Neuron (in vitro differentiated cells): ENCODE results near the gene SLC27A2.
"Not testable (repeated sequence)": the region's sequence is repeated elsewhere in the genome, so short reads cannot be mapped to it uniquely, and the experiment has no call there.

Experiments used
- H2AFZ ChIP-seq: one replicate; pipeline ENCODE4 v1.6.1; 2013; ENCODE audit warnings: low read depth, mild to moderate bottlenecking, inconsistent platforms, low read length, moderate library complexity
- H3K27me3 ChIP-seq: one replicate; pipeline ENCODE4 v1.6.1; 2013; ENCODE audit warnings: low read length; ENCODE audit not compliant: insufficient read depth
- H3K36me3 ChIP-seq: one replicate; pipeline ENCODE4 v1.6.1; 2013; ENCODE audit warnings: low read length; ENCODE audit not compliant: insufficient read depth
- H3K4me1 ChIP-seq: one replicate; pipeline ENCODE4 v1.6.1; 2013; ENCODE audit warnings: low read length; ENCODE audit not compliant: insufficient read depth
- H3K4me3 ChIP-seq: 2 replicates; pipeline ENCODE4 v1.5.1; 2013; ENCODE audit warnings: mild to moderate bottlenecking, low read length, moderate library complexity
- H3K9me3 ChIP-seq: one replicate; pipeline ENCODE4 v1.6.1; 2013; ENCODE audit warnings: low read length

SLC27A2 gene

DNA sequence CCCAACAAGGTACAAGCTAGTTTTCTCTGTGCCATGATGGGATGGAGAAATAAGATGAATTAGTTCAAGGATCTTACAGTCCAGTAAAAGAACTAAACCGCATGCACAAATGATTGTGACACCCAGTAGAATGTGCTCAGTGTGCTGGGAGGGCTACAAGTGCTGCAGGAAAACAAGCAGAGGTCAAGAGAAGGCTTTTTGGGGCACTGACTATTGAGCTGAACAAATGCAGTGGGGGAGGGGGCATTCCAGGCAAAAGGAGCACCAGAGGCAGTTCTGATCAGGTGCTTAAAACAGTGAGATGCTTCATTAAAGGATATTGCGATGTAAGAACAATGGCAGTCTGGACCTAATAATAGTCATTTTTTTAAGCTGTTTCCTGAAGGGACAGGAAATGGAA lies 6.0 kb downstream of the SLC27A2 start:
- peaks cover 11% of the 10 kb centered on the region for H3K27me3 ChIP-seq
- H2AFZ ChIP-seq, result no peak overlapping the region
- no peaks in the 10 kb centered on the region for H3K9me3 ChIP-seq

DNA sequence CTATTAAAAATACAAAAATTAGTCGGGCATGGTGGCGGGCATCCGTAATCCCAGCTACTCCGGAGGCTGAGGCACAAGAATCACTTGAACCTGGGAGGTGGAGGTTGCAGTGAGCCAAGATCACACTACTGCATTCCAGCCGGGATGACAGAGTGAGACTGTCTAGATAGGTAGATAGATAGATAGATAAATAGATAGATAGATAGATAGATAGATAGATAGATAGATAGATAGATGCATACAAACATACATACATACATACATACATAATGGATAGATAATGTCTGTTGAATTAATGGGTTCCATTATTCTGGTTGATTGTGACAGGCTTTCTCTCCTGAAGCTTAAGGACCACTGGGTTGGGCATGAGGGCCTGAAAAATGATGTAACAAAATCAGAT lies 6.8 kb downstream of the SLC27A2 start:
- not testable (repeated sequence) for H3K4me3 ChIP-seq, H3K36me3 ChIP-seq, H3K4me1 ChIP-seq, H3K9me3 ChIP-seq, H2AFZ ChIP-seq, H3K27me3 ChIP-seq

More for the DNA sequence above, 6.0 kb downstream of the SLC27A2 start:
- Histone ChIP-seq H3K4me1 (peaks cover 2% of the 10 kb centered on the region), H3K4me3 (no peak overlapping the region), H3K36me3 (no peaks in the 10 kb centered on the region)

DNA sequence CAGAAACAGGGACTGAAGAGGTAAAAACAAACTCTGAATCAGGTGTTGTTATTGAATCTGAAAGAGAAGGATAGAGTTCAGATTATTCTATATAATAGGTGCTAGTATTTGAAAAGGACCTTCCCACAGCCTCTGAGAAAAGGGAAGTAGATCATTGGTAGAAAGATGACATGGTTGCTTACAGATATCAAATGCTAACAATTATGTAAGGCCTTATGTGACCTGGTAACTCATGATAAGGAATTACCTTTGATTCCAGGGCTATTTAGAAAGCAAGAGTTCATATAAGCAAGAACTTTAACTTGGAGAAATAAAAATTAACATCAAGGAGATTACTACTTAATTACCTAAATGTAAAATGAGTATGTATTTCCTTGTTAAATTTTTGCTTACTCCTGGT lies 7.6 kb downstream of the SLC27A2 start:
- Histone ChIP-seq H3K27me3 (no peaks in the 10 kb centered on the region), H3K4me1 (peaks cover 2% of the 10 kb centered on the region), H3K4me3 (no peak overlapping the region), H2AFZ (no peak overlapping the region), H3K36me3 (no peaks in the 10 kb centered on the region), H3K9me3 (no peaks in the 10 kb centered on the region)

DNA sequence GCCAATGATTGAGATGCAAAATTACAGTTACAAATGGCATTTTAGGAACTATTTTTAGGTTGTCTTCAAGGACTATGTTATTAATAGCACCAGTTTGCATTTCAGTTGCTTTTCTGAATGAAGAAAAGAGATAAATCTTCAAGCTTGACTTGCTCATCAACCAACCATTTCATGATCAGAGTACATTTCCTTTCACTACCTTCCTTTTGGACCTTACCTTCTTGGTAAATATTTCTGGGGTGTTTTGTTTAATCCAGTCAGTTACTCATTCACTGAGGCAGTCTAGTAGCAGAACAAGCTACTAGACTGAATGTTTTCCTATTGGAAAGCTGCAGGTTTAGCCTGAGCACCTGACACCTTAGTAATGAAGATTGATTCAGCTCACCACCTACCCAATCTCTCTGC lies 8.2 kb downstream of the SLC27A2 start:
- peaks cover 2% of the 10 kb centered on the region for H3K4me1 ChIP-seq
- H3K36me3 ChIP-seq, result no peaks in the 10 kb centered on the region
- H2AFZ ChIP-seq, result no peak overlapping the region
- no peak overlapping the region for H3K4me3 ChIP-seq
- H3K9me3 ChIP-seq, result no peaks in the 10 kb centered on the region
- no peaks in the 10 kb centered on the region for H3K27me3 ChIP-seq

DNA sequence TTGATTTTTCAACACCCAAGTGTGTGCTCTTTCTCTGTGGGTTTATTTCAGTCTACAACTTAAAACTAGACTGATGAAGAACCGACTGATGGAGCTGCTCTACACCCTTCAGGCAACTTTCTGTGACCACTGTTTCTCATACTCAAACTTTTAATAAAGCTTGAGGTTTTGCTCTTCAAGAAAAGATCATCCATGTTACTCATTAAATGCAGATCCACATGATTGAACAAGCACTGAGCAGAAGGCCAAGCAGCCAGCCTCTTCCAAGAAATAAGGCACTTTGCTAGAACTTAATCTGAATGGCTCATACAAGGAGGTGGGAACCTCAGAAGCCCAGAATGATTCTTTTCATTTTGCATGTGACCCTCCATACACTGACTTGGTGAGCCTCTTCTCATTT lies 8.7 kb downstream of the SLC27A2 start:
- no peaks in the 10 kb centered on the region for H3K36me3 ChIP-seq
- peaks cover 2% of the 10 kb centered on the region for H3K4me1 ChIP-seq
- H3K4me3 ChIP-seq, result no peak overlapping the region
- no peak overlapping the region for H2AFZ ChIP-seq
- H3K27me3 ChIP-seq, result no peaks in the 10 kb centered on the region
- no peaks in the 10 kb centered on the region for H3K9me3 ChIP-seq

DNA sequence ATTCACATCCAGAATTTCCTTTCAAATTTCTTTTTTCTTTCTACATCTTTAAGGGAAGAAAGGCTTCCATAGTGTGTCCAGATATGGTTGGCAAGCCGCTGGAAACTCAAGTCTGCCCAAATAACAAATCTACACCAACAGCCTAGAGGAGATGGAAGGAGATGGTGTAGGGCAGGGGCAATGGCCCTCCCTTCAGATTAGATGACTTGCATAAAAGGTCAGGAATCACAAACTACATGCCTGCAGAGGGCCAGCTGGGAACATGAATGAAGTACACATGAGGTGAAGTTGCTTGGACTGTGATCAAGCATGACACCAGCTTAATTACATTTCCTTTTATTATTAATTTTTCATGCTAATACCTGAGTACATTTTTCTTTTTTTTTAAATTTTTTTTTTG lies 10.2 kb downstream of the SLC27A2 start:
- Histone ChIP-seq H3K4me3 (no peak overlapping the region), H2AFZ (no peak overlapping the region), H3K27me3 (no peaks in the 10 kb centered on the region), H3K36me3 (no peaks in the 10 kb centered on the region), H3K9me3 (no peaks in the 10 kb centered on the region), H3K4me1 (peaks cover 2% of the 10 kb centered on the region)

DNA sequence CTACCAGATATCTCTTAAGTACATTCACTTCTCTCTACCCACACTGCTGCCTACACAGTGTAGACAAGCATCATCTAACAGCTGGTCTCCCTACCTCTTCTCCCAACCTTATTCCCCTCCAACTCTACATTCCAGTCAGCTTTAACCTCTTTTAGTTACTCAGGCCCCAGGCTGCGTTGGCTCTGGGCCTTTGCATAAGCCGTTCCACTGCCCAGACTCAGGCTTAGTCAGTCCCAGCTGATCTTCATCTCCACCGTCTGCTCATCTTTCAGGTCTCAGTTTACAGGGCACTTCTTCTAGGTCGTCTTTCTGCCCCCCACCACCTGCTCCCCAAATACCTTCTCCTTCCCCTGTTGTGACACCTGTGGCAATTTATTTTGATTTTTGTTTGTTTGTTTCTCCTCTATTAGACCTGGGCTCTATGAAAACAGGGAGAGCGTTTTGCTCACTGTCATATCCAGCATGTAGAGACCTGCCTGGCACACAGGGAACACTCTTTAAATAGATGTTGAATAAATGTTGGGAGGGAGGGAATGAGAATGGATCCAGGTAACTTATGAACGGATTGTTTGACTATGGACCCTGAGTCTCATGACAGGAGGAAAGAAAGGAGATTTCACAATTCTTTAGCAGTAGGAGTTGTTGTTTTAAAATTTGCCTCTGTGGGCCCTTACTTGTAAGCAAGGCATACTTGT lies 11.1 kb downstream of the SLC27A2 start:
- Histone ChIP-seq H3K4me3 (no peak overlapping the region), H3K27me3 (no peaks in the 10 kb centered on the region), H3K36me3 (no peaks in the 10 kb centered on the region), H2AFZ (no peak overlapping the region), H3K9me3 (no peaks in the 10 kb centered on the region), H3K4me1 (no peaks in the 10 kb centered on the region)

DNA sequence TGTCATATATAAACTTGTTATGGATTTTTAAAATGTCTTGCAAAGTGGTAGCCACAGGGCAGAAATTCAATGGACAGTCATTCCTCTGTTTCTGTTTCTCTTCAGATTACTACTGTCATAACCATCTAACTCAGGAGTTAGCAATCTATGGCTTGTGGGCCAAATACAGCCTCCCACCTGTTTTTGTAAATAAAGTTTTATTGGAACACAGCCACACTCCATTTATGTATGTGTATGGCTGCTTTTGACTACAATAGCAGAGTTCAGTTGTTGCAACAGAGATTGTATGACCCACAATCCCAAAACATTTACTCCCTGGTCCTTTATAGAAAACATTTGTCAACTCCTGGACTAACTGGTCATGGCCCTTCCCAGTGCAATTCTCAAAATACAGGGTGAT lies 20.0 kb downstream of the SLC27A2 start:
- no peak overlapping the region for H2AFZ ChIP-seq
- H3K4me1 ChIP-seq, result no peaks in the 10 kb centered on the region
- H3K27me3 ChIP-seq, result no peaks in the 10 kb centered on the region
- H3K4me3 ChIP-seq, result no peak overlapping the region
- no peaks in the 10 kb centered on the region for H3K9me3 ChIP-seq
- no peaks in the 10 kb centered on the region for H3K36me3 ChIP-seq

DNA sequence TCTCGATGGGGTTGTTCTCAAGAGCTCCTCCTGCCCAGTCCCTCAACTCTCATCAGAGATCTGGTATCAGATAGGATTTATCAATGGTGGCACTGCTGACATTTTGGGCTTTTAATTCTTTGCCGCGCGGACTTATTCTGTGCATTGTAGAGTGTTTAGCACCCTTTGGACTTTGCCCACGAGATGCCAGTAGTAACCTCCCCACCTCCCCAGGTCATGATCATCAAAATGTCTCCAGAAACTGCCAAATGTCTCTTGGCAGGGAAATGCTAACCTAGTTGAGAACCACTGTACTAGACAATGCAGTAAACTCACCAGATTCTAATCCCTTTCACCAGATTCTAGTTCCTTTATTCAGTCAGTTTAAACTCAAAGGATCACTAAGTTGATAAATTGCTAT lies 24.0 kb downstream of the SLC27A2 start:
- no peaks in the 10 kb centered on the region for H3K36me3 ChIP-seq
- H3K4me3 ChIP-seq, result no peak overlapping the region
- no peak overlapping the region for H2AFZ ChIP-seq

DNA sequence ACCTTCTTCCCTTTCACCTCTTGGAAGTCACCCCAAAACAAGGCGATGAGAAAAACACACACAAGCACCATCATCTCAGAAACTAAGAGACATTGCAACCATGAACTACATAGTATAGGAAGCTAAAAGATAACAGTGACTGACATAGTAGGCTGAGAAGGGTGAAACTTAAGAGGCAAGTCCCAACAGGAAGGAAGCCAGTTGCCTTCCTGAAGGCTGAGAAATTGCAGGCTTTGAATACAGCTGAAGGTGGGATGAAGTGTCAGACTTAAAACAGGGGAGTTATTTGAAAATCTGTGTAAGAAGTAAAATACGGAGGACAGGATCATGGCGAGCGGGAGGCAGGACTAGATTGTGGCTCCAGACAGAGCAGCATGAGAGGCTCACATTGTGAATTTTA lies 27.8 kb downstream of the SLC27A2 start:
- no peaks in the 10 kb centered on the region for H3K27me3 ChIP-seq
- no peak overlapping the region for H3K4me3 ChIP-seq
- H3K4me1 ChIP-seq, result no peaks in the 10 kb centered on the region
- H3K9me3 ChIP-seq, result no peaks in the 10 kb centered on the region
- H3K36me3 ChIP-seq, result no peaks in the 10 kb centered on the region
- no peak overlapping the region for H2AFZ ChIP-seq

More for the DNA sequence above, 24.0 kb downstream of the SLC27A2 start:
- Histone ChIP-seq H3K9me3 (no peaks in the 10 kb centered on the region), H3K4me1 (no peaks in the 10 kb centered on the region), H3K27me3 (no peaks in the 10 kb centered on the region)

DNA sequence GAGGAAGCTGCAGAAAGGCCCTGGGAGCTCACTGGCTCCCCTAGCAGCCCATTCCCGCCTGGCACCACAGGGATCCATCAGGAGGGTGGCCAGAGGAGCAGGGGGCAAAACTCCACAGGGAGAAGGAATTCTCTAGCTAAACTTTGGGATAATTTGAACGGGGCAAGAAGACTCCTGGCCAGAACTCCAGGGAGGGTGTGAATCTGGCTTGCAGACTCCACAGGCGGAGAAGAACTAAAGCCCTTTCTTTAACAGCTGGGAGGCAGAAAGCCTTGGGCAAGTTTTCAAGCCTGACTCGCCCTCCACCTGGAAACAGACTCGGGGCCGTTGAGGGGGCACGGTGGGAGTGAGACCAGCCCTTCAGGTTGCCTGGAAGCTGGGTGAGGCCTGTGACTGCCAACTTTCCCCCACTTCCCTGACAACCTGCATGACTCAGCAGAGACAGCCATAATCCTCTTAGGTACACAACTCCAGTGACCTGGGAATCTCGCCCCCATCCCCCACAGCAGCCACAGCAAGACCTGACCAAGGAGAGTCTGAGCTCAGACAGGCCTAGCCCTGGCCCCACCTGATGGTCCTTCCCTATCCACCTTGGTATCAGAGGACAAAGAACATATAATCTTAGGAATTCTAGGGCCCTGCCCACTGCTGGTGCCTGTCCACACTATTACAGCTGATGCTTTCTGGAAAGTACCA lies 28.6 kb downstream of the SLC27A2 start:
- no peaks in the 10 kb centered on the region for H3K9me3 ChIP-seq
- H3K27me3 ChIP-seq, result no peaks in the 10 kb centered on the region
- no peak overlapping the region for H3K4me3 ChIP-seq
- H2AFZ ChIP-seq, result no peak overlapping the region
- no peaks in the 10 kb centered on the region for H3K36me3 ChIP-seq
- no peaks in the 10 kb centered on the region for H3K4me1 ChIP-seq

DNA sequence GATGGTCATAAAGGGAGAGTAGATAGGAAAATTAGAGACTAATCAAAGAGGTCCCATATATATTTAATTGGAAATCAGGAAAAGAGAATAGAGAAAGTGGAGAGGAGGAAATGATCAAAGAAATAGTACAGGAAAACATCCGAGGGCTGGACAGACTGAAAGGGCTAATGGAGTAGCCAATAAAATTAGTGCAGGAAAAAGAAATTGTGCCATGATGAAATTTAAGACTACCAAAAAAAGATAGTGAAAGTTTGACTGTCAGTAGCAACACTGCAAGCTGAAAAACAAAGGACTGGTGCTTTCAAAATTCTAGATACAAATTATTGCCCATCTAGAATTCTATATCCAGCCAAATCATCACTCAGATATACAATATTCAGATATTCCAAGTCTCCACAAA lies 36.3 kb downstream of the SLC27A2 start:
- no peaks in the 10 kb centered on the region for H3K27me3 ChIP-seq
- no peaks in the 10 kb centered on the region for H3K9me3 ChIP-seq
- H3K4me3 ChIP-seq, result no peak overlapping the region
- H3K4me1 ChIP-seq, result peaks cover 3% of the 10 kb centered on the region
- no peaks in the 10 kb centered on the region for H3K36me3 ChIP-seq
- H2AFZ ChIP-seq, result no peak overlapping the region

DNA sequence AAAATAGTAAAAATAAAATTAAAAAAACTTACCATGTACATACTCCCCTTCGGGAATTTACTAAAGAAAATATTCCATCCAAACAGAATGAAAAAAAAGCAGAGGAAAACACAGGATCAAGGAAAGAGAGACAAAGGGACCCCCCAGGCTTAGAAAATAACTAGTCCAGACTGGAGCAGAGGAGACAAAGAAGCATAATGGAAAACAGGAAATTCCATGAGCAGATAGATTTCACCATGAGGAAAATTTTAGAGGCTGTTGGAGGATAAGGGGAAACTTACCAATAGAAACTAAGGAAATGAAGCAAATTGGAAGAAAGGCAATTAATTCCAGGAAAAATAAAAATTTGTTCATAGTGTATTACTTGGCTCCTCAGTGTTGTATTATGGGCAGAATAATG lies 36.7 kb downstream of the SLC27A2 start:
- Histone ChIP-seq H3K4me3 (no peak overlapping the region), H3K4me1 (peaks cover 3% of the 10 kb centered on the region), H3K9me3 (no peaks in the 10 kb centered on the region), H2AFZ (no peak overlapping the region), H3K27me3 (no peaks in the 10 kb centered on the region), H3K36me3 (no peaks in the 10 kb centered on the region)

DNA sequence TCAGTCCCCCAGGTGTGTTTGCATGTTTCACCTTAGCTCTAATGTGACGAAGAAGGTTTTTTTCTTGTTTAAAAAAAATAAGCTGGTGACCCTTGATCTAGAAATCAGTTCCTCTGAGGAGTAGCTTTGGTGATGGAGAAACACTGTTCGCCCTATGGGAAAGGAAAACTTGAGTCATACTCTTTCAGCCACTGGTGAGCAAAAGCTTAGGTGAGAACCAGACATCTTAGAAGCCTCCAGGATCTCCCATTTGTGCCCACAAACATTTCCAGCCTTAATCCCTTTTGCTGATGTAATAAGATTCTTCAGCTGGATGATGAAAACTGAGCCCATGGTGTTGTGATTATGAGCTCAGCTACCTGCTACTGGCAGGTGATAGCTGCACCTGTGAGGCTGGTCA lies 37.8 kb downstream of the SLC27A2 start:
- Histone ChIP-seq H2AFZ (no peak overlapping the region), H3K4me1 (peaks cover 3% of the 10 kb centered on the region), H3K36me3 (no peaks in the 10 kb centered on the region), H3K4me3 (no peak overlapping the region), H3K9me3 (no peaks in the 10 kb centered on the region), H3K27me3 (no peaks in the 10 kb centered on the region)
